ENCODE measurements around the gene TBC1D26. TPM values are rescaled to one million over a fixed set of nuclear protein-coding genes. Genes with fewer than 3 reads are reported as not detected.
"Not testable (repeated sequence)": the region's sequence is repeated elsewhere in the genome, so short reads cannot be mapped to it uniquely, and the experiment has no call there.

The TBC1D26 gene
- total RNA-seq, result 1 to 10 TPM in 1 of 6 donors, under 1 TPM in 1, not detected in 4; 0.11 to 5.7 TPM

DNA sequence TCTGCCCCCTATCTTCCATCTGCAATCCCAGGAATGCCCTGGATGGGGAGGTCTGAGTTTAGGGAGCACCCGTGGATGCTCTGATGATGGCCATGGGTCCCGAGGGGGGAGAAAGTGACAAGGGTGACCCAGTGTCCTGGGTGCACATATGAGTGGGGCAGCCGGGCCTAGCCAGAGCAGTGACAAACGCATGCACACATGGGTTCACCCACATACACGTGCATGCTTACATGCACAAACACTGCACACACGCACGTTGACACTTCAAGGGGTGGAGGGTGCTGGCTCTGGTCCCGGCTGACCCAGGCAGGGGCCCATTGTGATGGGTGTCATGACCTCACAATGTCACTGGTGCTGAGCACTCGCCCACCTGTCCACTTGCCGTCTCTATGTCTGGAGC, at the start of gene TBC1D26:
Gene TBC1D26 (plus strand): TSS at position 384 of the 400 bp plus-strand sequence. CDS start 3,066 bp downstream, outside the sequence.
- 81 to 100% methylated on average over 1 to 8 of the region's 10 CpGs for WGBS, 2 donors
- not testable (repeated sequence) for H3K27me3 ChIP-seq; H3K4me3 ChIP-seq; H3K4me1 ChIP-seq; ATAC-seq (ENCODE audit: low FRiP score in 2 of 2); H3K27ac ChIP-seq; DNase-seq; H3K36me3 ChIP-seq; H3K9me3 ChIP-seq

- not testable (repeated sequence) for H3K9me3 ChIP-seq; H3K27me3 ChIP-seq; H3K36me3 ChIP-seq; DNase-seq; H3K27ac ChIP-seq; H3K4me3 ChIP-seq; H3K4me1 ChIP-seq; ATAC-seq (ENCODE audit: low FRiP score in 2 of 2)
- WGBS, 2 donors, result 95% methylated on average over 3 of the region's 3 CpGs
These were observed 48.9 kb upstream of the TBC1D26 start for GRCh38 chr17:15683135-15683534.

DNA sequence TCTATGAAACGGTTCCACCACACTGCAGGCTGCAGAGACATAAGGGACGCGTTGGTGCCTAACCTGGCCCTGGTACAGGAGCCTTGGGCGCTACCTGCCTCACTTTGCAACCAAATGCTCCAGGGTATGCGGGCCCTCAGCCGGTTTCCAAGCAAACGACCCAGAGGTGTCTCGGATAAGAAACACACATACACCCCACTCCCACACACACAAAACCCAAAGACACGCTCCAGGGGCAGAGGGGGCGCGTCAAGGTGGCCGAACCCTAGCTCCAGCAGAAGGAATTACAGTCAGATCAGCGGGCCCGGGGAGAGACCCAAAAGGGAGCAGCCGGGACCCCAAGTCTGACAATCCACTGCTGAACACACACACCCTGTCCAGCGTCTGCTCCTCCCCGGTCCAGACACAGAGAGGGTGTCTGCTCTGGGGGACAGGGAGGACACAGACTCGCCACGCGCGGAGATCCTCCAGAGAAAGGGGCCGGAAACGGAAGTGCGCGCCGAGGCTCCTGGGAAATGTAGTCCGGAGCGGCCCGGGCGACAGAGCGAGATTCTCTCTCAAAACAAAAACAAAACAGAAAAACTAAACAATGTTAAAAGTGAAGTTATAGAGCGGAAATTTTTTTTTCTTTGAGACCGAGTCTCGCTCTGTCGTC, 48.1 kb upstream of the TBC1D26 start, which contains the start of gene TRIM16:
Gene TRIM16 (minus strand): TSS at position 488 of the 655 bp plus-strand sequence. CDS start 32,702 bp downstream, outside the sequence.
- H3K27ac ChIP-seq, result peak within 1 kb of the TSS in 2 of 4 donors; percentile 63 to 74
- not testable (repeated sequence) for H3K4me1 ChIP-seq, H3K9me3 ChIP-seq, H3K27me3 ChIP-seq, H3K36me3 ChIP-seq
- 0 to 2% methylated on average over 25 to 28 of the region's 35 CpGs for WGBS, 2 donors
- TF ChIP-seq, protein P1, sequence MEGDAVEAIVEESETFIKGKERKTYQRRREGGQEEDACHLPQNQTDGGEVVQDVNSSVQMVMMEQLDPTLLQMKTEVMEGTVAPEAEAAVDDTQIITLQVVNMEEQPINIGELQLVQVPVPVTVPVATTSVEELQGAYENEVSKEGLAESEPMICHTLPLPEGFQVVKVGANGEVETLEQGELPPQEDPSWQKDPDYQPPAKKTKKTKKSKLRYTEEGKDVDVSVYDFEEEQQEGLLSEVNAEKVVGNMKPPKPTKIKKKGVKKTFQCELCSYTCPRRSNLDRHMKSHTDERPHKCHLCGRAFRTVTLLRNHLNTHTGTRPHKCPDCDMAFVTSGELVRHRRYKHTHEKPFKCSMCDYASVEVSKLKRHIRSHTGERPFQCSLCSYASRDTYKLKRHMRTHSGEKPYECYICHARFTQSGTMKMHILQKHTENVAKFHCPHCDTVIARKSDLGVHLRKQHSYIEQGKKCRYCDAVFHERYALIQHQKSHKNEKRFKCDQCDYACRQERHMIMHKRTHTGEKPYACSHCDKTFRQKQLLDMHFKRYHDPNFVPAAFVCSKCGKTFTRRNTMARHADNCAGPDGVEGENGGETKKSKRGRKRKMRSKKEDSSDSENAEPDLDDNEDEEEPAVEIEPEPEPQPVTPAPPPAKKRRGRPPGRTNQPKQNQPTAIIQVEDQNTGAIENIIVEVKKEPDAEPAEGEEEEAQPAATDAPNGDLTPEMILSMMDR (IDR thresholded peaks at IDR 0.05), result peak in 1 of 6 experiments; percentile 19
- peak in 1 of 2 donors; percentile 14 for TF ChIP-seq POLR2AphosphoS5 (IDR thresholded peaks at IDR 0.05)
- peak; percentile 86 to 97 for ATAC-seq (ENCODE audit: low FRiP score in 2 of 2)
- peak within 1 kb of the TSS; percentile 46 to 63 (median 54) for H3K4me3 ChIP-seq
- peak; percentile 77 to 95 for DNase-seq

DNA sequence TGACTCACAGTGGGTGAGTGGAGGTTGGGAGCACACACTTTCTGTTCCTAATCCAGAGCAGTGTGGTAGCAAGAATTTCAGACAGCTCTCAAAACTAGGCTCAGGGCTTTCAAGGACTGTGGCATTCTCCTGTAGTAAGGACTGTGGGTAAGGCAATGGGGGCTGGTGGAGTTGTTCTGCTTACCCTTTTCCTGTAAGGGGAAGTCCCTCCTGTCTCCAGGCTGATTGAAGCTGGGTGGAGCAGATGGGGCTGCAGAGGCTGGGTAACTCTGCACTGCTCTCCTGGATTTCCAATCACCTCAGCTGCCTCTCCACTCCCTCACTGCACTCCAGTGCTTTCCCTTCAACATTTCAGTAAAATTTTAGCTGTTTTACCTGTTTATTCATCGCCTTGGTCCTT, 44.6 kb upstream of the TBC1D26 start:
- not testable (repeated sequence) for H3K36me3 ChIP-seq, H3K4me1 ChIP-seq, H3K4me3 ChIP-seq, H3K27me3 ChIP-seq, H3K27ac ChIP-seq, H3K9me3 ChIP-seq, DNase-seq
- 90 to 100% methylated on average over 1 of the region's 1 CpG for WGBS, 2 donors
- peak in 1 of 2 donors; percentile 66 for ATAC-seq (ENCODE audit: low FRiP score in 2 of 2)

- H3K4me1 ChIP-seq; H3K36me3 ChIP-seq; ATAC-seq (ENCODE audit: low FRiP score in 2 of 2); H3K9me3 ChIP-seq; DNase-seq; H3K27me3 ChIP-seq: not testable (repeated sequence)
- WGBS, 2 donors, result 0 to 18% methylated on average over 1 to 3 of the region's 3 CpGs
- H3K27ac ChIP-seq, result peak overlapping the region in 2 of 4 donors; percentile 73
- peak overlapping the region in 3 of 4 donors; percentile 54 to 63 (median 63) for H3K4me3 ChIP-seq
These were observed 33.1 kb upstream of the TBC1D26 start for GRCh38 chr17:15698967-15699366.

GRCh38 chr17:15699413-15699924, 32.6 kb upstream of the TBC1D26 start, which contains the start of gene ZNF286A:
Gene ZNF286A, plus strand, starts transcription at chr17:15699752. Its CDS starts 578 bp downstream, at chr17:15700330.
- ATAC-seq (ENCODE audit: low FRiP score in 2 of 2) (peak; percentile 99 to 100), DNase-seq (peak; percentile 95 to 100)
- not testable (repeated sequence) for H3K9me3 ChIP-seq, H3K36me3 ChIP-seq, H3K27me3 ChIP-seq, H3K4me1 ChIP-seq
- Histone ChIP-seq H3K4me3 (peak within 1 kb of the TSS; percentile 31 to 63 (median 58)), H3K27ac (peak within 1 kb of the TSS in 2 of 4 donors; percentile 73)
- 0 to 1% methylated on average over 3 to 44 of the region's 44 CpGs for WGBS, 2 donors
- peak in 2 of 4 donors; percentile 41 to 67 for TF ChIP-seq POLR2A (IDR thresholded peaks at IDR 0.05)
- TF ChIP-seq POLR2AphosphoS5 (IDR thresholded peaks at IDR 0.05), result peak; percentile 74 to 90

- H3K4me1 ChIP-seq, H3K9me3 ChIP-seq, DNase-seq, H3K36me3 ChIP-seq, H3K27me3 ChIP-seq: not testable (repeated sequence)
- peak overlapping the region; percentile 31 to 63 (median 58) for H3K4me3 ChIP-seq
- H3K27ac ChIP-seq, result peak overlapping the region in 2 of 4 donors; percentile 73
- WGBS, 2 donors, result no CpG with 5 or more reads among the region's 21 CpGs
- peak; percentile 44 to 47 for ATAC-seq (ENCODE audit: low FRiP score in 2 of 2)
These were observed 32.1 kb upstream of the TBC1D26 start for GRCh38 chr17:15699937-15700336.

GRCh38 chr17:15704239-15704638, 27.8 kb upstream of the TBC1D26 start:
- not testable (repeated sequence) for H3K4me3 ChIP-seq; H3K27ac ChIP-seq; H3K27me3 ChIP-seq; H3K4me1 ChIP-seq; ATAC-seq (ENCODE audit: low FRiP score in 2 of 2)
- H3K36me3 ChIP-seq, result peaks cover 0 to 37% (median 20%) of the 10 kb centered on the region in 4 donors
- peak in 1 of 2 donors; percentile 73 for DNase-seq
- WGBS, 2 donors, result 97 to 98% methylated on average over 15 to 17 of the region's 33 CpGs
- H3K9me3 ChIP-seq, result peaks cover 0 to 18% (median 7%) of the 10 kb centered on the region in 4 donors

- H3K27me3 ChIP-seq; H3K4me3 ChIP-seq; H3K27ac ChIP-seq; ATAC-seq (ENCODE audit: low FRiP score in 2 of 2); H3K4me1 ChIP-seq: not testable (repeated sequence)
- Histone ChIP-seq H3K9me3 (peaks cover 0 to 18% (median 8%) of the 10 kb centered on the region in 4 donors), H3K36me3 (peaks cover 0 to 39% (median 20%) of the 10 kb centered on the region in 4 donors)
- peak in 1 of 2 donors; percentile 63 for DNase-seq
- WGBS, 2 donors, result 98 to 100% methylated on average over 18 to 24 of the region's 32 CpGs
These were observed 27.3 kb upstream of the TBC1D26 start for GRCh38 chr17:15704813-15705212.

- H3K4me3 ChIP-seq; H3K27ac ChIP-seq; ATAC-seq (ENCODE audit: low FRiP score in 2 of 2); DNase-seq; H3K4me1 ChIP-seq; H3K27me3 ChIP-seq: not testable (repeated sequence)
- peaks cover 0 to 24% (median 17%) of the 10 kb centered on the region in 4 donors for H3K9me3 ChIP-seq
- H3K36me3 ChIP-seq, result peaks cover 0 to 45% (median 22%) of the 10 kb centered on the region in 4 donors
- WGBS, 2 donors, result 50 to 87% methylated on average over 2 to 3 of the region's 3 CpGs
These were observed 23.2 kb upstream of the TBC1D26 start for GRCh38 chr17:15708879-15709278.

DNA sequence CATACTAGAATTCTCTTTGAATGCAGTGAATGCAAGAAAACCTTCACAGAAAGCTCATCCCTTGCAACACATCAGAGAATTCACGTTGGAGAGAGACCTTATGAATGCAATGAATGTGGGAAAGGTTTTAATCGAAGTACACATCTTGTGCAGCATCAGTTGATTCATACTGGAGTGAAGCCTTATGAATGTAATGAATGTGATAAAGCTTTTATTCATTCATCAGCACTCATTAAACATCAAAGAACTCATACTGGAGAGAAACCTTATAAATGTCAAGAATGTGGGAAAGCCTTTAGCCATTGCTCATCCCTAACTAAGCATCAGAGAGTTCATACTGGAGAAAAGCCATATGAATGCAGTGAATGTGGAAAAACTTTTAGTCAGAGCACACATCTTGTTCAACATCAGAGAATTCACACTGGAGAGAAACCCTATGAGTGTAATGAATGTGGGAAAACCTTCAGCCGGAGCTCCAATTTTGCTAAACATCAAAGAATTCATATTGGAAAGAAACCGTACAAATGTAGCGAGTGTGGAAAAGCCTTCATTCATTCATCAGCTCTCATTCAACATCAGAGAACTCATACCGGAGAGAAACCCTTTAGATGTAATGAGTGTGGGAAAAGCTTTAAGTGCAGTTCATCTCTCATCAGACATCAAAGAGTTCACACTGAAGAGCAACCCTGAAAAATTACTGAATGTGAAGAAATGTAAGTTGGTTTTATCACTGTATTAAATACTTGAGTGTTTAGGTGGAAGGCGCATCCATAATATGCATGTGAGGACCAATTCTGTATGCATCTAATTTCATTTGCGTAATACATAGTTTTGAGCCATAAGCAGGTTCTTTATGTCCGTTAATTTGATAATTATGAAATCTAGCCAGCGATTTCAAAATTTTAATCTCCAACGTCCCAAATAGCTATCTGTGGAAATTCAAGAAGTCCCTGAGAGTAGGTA, 15.2 kb upstream of the TBC1D26 start:
- H3K27ac ChIP-seq; DNase-seq; H3K4me3 ChIP-seq; H3K27me3 ChIP-seq; ATAC-seq (ENCODE audit: low FRiP score in 2 of 2); H3K4me1 ChIP-seq: not testable (repeated sequence)
- peaks cover 29 to 43% (median 34%) of the 10 kb centered on the region in 4 donors for H3K9me3 ChIP-seq
- peaks cover 0 to 10% (median 0%) of the 10 kb centered on the region in 4 donors for H3K36me3 ChIP-seq
- WGBS, 2 donors, result 93 to 97% methylated on average over 8 to 11 of the region's 11 CpGs
